HL-60/S4 (cell line): ENCODE measurements around the gene SYNGR2.

Experiments used
- in situ Hi-C: fragments of 300-500 bp; cut with MboI; formaldehyde crosslinking; loops from 2 replicates; pipeline ENCODE4 v1.14.3; 2022; ENCODE audit warnings: low sequenced_read_pairs

The SYNGR2 gene

GRCh38 chr17:78197147-78197832 is 28.9 kb downstream of the SYNGR2 start:
- in situ Hi-C loops, result no loop called here

GRCh38 chr17:78200451-78200850 is 32.1 kb downstream of the SYNGR2 start:
- in situ Hi-C loops, result no loop called here

- in situ Hi-C loops, result no loop called here
These were observed 34.3 kb downstream of the SYNGR2 start for GRCh38 chr17:78202666-78203065.

- in situ Hi-C loops, result no loop called here
These were observed 36.2 kb downstream of the SYNGR2 start for GRCh38 chr17:78204387-78205123.

GRCh38 chr17:78205124-78205775 is 36.9 kb downstream of the SYNGR2 start:
- in situ Hi-C loops, result no loop called here

DNA sequence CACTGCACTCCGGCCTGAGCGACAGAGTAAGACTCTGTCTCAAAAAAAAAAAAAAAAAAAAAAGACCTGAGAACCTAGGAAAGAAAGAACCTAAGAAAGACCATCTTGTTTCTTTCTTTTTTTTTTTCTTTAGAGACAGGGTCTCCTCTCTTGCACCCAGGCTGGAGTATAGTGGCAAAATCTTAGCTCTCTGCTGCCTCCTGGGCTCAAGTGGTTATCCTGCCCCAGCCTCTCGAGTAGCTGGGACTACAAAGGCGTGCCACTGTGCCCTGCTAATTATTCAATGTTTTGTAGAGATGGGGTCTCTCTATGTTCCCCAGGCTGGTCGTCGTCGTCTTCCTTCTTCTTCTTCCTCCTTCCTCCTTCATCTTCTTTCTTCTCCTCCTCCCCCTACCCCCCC is 37.9 kb downstream of the SYNGR2 start:
- in situ Hi-C loops, result no loop called here

DNA sequence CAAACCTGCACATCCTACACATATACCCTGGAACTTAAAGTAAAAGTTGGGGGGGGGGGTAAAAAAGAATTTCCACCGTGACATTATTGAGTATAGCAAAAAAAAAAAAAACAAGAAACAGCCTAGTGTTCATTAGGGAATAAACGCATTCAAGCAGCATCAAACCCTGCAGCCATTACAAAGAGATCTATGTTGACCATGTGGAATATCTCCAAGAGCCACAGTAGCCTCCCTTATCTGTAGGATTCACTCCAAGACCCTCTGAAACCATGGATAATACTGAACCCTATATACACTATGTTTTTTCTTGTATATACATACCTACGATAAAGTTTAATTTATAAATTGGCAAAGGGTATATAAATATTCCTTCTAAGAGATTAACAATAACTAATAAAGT is 40.1 kb downstream of the SYNGR2 start:
- in situ Hi-C loops, result no loop called here

DNA sequence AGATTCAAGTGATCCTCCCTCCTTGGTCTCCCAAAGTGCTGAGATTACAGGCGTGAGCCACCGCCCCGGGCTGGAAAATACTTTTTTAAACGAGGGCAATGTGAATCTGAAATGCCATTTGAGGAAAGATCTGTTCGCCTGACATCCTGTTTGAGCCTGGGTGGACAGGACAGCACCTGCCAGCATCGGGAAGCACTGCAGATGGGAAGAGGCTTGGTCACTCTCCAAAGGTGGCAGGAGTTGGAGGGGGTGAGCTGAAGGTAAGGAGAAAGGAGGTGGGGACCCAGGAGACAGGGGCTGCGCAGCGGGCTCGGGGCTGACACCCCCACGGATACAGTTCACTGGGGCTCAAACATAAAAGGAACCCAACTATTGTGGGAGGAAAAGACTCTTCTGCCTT is 41.7 kb downstream of the SYNGR2 start:
- in situ Hi-C loops, result no loop called here

GRCh38 chr17:78211032-78211431 is 42.7 kb downstream of the SYNGR2 start:
- in situ Hi-C loops, result no loop called here

DNA sequence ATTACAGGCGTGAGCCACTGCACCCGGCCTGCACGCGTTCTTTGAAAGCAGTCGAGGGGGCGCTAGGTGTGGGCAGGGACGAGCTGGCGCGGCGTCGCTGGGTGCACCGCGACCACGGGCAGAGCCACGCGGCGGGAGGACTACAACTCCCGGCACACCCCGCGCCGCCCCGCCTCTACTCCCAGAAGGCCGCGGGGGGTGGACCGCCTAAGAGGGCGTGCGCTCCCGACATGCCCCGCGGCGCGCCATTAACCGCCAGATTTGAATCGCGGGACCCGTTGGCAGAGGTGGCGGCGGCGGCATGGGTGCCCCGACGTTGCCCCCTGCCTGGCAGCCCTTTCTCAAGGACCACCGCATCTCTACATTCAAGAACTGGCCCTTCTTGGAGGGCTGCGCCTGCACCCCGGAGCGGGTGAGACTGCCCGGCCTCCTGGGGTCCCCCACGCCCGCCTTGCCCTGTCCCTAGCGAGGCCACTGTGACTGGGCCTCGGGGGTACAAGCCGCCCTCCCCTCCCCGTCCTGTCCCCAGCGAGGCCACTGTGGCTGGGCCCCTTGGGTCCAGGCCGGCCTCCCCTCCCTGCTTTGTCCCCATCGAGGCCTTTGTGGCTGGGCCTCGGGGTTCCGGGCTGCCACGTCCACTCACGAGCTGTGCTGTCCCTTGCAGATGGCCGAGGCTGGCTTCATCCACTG is 45.8 kb downstream of the SYNGR2 start, which contains the start of gene BIRC5:
TSS of gene BIRC5 (plus strand) at position 238 of the 690 bp plus-strand sequence. CDS start at position 302, 64 bp downstream.
- in situ Hi-C loops, result no loop called here

GRCh38 chr17:78214706-78215061 is 46.3 kb downstream of the SYNGR2 start:
- in situ Hi-C loops, result no loop called here

DNA sequence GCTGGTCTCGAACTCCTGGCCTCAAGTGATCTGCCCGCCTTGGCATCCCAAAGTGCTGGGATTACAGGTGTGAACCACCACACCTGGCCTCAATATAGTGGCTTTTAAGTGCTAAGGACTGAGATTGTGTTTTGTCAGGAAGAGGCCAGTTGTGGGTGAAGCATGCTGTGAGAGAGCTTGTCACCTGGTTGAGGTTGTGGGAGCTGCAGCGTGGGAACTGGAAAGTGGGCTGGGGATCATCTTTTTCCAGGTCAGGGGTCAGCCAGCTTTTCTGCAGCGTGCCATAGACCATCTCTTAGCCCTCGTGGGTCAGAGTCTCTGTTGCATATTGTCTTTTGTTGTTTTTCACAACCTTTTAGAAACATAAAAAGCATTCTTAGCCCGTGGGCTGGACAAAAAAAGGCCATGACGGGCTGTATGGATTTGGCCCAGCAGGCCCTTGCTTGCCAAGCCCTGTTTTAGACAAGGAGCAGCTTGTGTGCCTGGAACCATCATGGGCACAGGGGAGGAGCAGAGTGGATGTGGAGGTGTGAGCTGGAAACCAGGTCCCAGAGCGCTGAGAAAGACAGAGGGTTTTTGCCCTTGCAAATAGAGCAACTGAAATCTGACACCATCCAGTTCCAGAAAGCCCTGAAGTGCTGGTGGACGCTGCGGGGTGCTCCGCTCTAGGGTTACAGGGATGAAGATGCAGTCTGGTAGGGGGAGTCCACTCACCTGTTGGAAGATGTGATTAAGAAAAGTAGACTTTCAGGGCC is 51.2 kb downstream of the SYNGR2 start:
- in situ Hi-C loops, result no loop called here
